Measurements from ENCODE around the gene GRK5.

- TF ChIP-seq EZH2 (IDR thresholded peaks at IDR 0.05; ENCODE audit: insufficient read depth, poor library complexity, severe bottlenecking) (no peak), EZH2phosphoT487 (IDR thresholded peaks at IDR 0.05; ENCODE audit: insufficient read depth, low read depth) (no peak)
These were observed 202.5 kb downstream of the GRK5 start for GRCh38 chr10:119409906-119410305.
